ENCODE measurements around the gene CLCN7. TPM values are rescaled to one million over a fixed set of nuclear protein-coding genes. Genes with fewer than 3 reads are reported as not detected.

Gene CLCN7
- total and polyA plus RNA-seq, 2 donors (not counting 3 experiments of a cell fraction or from before 2014, with no cell fraction given) = 59.8 to 94.9 TPM

- BruUV-seq (replicated peaks) = no TSS peak
- Histone ChIP-seq H3K27ac (ENCODE audit: insufficient read depth, low read depth, low read length) (no peak overlapping the region), H3K9me1 (replicated peaks; ENCODE audit: control insufficient read depth, extremely low read depth, insufficient read depth, low read length) (no peaks in the 10 kb centered on the region), H3K9me3 (replicated peaks; ENCODE audit: control insufficient read depth, insufficient read depth, low read length) (no peaks in the 10 kb centered on the region), H3K4me2 (ENCODE audit: insufficient read depth, low read length) (no peak overlapping the region), H3K4me3 (replicated peaks in 1 of 3; ENCODE audit: insufficient read depth in 1 of 3, low read depth in 1 of 3, low read length in 3 of 3) (no peak overlapping the region), H3K36me3 (ENCODE audit: control insufficient read depth in 2 of 2, extremely low read depth in 1 of 2, insufficient read depth in 2 of 2, low read length in 2 of 2) (peaks cover 0 to 48% of the 10 kb centered on the region in 2 experiments), H3K79me2 (ENCODE audit: control insufficient read depth, insufficient read depth, low read length) (no peaks in the 10 kb centered on the region), H3K4me1 (ENCODE audit: control insufficient read depth, extremely low read depth, insufficient read depth, low read length) (no peaks in the 10 kb centered on the region), H2AFZ (ENCODE audit: low read depth, low read length) (no peak overlapping the region), H3K27me3 (ENCODE audit: control insufficient read depth in 2 of 2, insufficient read depth in 2 of 2, low read length in 2 of 2) (no peaks in the 10 kb centered on the region), H3K9ac (replicated peaks; ENCODE audit: extremely low read depth, insufficient read depth, low read length) (no peak overlapping the region), H4K20me1 (replicated peaks; ENCODE audit: control insufficient read depth, extremely low read depth, insufficient read depth, low read length) (no peaks in the 10 kb centered on the region)
- ChIA-PET POLR2A (no interaction called here), CTCF (no interaction called here)
- no peak for FAIRE-seq
- TF ChIP-seq POLR2A (IDR thresholded peaks at IDR 0.05; ENCODE audit: low read depth, low read length) (no peak), MYC (IDR thresholded peaks at IDR 0.05; ENCODE audit: low read depth, low read length) (no peak), POLR2AphosphoS5 (IDR thresholded peaks at IDR 0.05; ENCODE audit: insufficient read depth, low read depth, low read length) (no peak), GATA2 (IDR thresholded peaks at IDR 0.05; ENCODE audit: insufficient read depth, insufficient read length, low read depth, low read length) (no peak), JUN (IDR thresholded peaks at IDR 0.05; ENCODE audit: borderline replicate concordance, insufficient read depth, insufficient read length, low read depth) (no peak), FOS (IDR thresholded peaks at IDR 0.05; ENCODE audit: borderline replicate concordance, insufficient read depth, low read length) (no peak)
- TF ChIP-seq, protein P1, sequence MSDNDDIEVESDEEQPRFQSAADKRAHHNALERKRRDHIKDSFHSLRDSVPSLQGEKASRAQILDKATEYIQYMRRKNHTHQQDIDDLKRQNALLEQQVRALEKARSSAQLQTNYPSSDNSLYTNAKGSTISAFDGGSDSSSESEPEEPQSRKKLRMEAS (IDR thresholded peaks at IDR 0.05; ENCODE audit: insufficient read depth, insufficient read length) = no peak
- TF ChIP-seq, protein P2, sequence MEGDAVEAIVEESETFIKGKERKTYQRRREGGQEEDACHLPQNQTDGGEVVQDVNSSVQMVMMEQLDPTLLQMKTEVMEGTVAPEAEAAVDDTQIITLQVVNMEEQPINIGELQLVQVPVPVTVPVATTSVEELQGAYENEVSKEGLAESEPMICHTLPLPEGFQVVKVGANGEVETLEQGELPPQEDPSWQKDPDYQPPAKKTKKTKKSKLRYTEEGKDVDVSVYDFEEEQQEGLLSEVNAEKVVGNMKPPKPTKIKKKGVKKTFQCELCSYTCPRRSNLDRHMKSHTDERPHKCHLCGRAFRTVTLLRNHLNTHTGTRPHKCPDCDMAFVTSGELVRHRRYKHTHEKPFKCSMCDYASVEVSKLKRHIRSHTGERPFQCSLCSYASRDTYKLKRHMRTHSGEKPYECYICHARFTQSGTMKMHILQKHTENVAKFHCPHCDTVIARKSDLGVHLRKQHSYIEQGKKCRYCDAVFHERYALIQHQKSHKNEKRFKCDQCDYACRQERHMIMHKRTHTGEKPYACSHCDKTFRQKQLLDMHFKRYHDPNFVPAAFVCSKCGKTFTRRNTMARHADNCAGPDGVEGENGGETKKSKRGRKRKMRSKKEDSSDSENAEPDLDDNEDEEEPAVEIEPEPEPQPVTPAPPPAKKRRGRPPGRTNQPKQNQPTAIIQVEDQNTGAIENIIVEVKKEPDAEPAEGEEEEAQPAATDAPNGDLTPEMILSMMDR (IDR thresholded peaks at IDR 0.05; ENCODE audit: extremely low read depth in 1 of 2, insufficient read depth in 1 of 2, low read depth in 1 of 2, low read length in 2 of 2) = no peak
- no peak for DNase-seq (ENCODE audit: low read depth, low spot score)
- intact Hi-C loops (cut with micrococcal nuclease) = no loop called here
- dilution Hi-C loops (cut with MboI; ENCODE audit: extremely low pct_ligation_motif_present, low sequenced_read_pairs) = no loop called here
Observed at GRCh38 chr16:1451702-1452392, 23.0 kb downstream of the CLCN7 start.
